ENCODE data around the gene CFHR2. TPM values are rescaled to one million over a fixed set of nuclear protein-coding genes. Genes with fewer than 3 reads are reported as not detected.

The CFHR2 gene
- total RNA-seq, 6 donors from 2014 or later, result 0.40 TPM; not detected in 5

DNA sequence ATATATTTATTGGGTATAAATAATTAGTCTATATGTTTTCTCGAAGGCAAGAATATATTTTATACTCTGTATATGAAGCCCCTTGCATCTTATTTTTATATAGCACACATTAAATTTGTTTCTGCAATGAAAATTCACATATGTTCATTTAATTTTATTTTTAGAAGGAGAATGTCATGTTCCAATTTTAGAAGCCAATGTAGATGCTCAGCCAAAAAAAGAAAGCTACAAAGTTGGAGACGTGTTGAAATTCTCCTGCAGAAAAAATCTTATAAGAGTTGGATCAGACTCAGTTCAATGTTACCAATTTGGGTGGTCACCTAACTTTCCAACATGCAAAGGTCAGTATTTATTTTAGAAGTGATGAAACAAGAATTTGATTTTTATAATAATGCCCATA is 50.4 kb downstream of the CFHR2 start:
- Histone ChIP-seq H3K4me1 (no peaks in the 10 kb centered on the region), H3K36me3 (no peaks in the 10 kb centered on the region), H3K4me3 (no peak overlapping the region), H3K27ac (no peak overlapping the region), H3K27me3 (no peaks in the 10 kb centered on the region), H3K9me3 (no peaks in the 10 kb centered on the region)
- DNase-seq (no peak), ATAC-seq (ENCODE audit: low FRiP score in 2 of 2) (no peak)
- no peak for TF ChIP-seq EP300 (IDR thresholded peaks at IDR 0.05)
- no peak for TF ChIP-seq POLR2A (IDR thresholded peaks at IDR 0.05)
- TF ChIP-seq POLR2AphosphoS5 (IDR thresholded peaks at IDR 0.05), result no peak
- TF ChIP-seq CTCF (IDR thresholded peaks at IDR 0.05), result no peak
- 78% methylated on average over 2 of the region's 2 CpGs for WGBS, 2 donors

DNA sequence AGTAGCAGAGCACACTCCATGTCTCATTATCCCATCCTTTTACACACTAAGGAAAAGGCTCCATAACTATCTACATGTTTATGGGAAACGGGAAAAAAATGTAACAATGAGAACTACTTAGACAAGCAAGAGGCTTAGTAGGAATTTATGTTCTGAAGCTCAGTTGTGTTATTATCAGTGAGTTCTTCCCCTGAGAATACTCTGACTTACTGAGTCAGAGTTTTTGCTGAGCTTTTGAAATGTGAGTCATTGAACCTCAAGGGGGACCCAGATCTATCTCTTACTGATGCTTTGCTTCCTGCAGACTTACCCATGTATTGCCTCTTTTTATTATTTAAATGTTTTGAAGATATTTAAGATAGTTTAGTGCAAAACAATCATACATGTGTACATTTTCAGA is 53.9 kb downstream of the CFHR2 start:
- 83 to 86% methylated on average over 1 of the region's 1 CpG for WGBS, 2 donors
- ATAC-seq (ENCODE audit: low FRiP score in 2 of 2) (peak in 1 of 2 donors; percentile 53), DNase-seq (no peak)
- no peaks in the 10 kb centered on the region for H3K36me3 ChIP-seq
- H3K4me1 ChIP-seq, result no peaks in the 10 kb centered on the region
- no peaks in the 10 kb centered on the region for H3K27me3 ChIP-seq
- H3K27ac ChIP-seq, result no peak overlapping the region
- TF ChIP-seq EP300 (IDR thresholded peaks at IDR 0.05), result no peak
- no peaks in the 10 kb centered on the region for H3K9me3 ChIP-seq
- no peak overlapping the region for H3K4me3 ChIP-seq

- TF ChIP-seq POLR2AphosphoS5 (IDR thresholded peaks at IDR 0.05) (no peak), CTCF (IDR thresholded peaks at IDR 0.05) (no peak), EP300 (IDR thresholded peaks at IDR 0.05) (no peak), POLR2A (IDR thresholded peaks at IDR 0.05) (no peak)
- H3K4me3 ChIP-seq, result no peak overlapping the region
- H3K9me3 ChIP-seq, result no peaks in the 10 kb centered on the region
- WGBS, 2 donors, result 88 to 94% methylated on average over 2 of the region's 2 CpGs
- H3K4me1 ChIP-seq, result no peaks in the 10 kb centered on the region
- H3K36me3 ChIP-seq, result no peaks in the 10 kb centered on the region
- H3K27me3 ChIP-seq, result no peaks in the 10 kb centered on the region
- no peak overlapping the region for H3K27ac ChIP-seq
- ATAC-seq (ENCODE audit: low FRiP score in 2 of 2), result no peak
- DNase-seq, result no peak
These were observed 58.3 kb downstream of the CFHR2 start for GRCh38 chr1:197001828-197002227.

- Histone ChIP-seq H3K4me3 (no peak overlapping the region), H3K4me1 (no peaks in the 10 kb centered on the region), H3K27me3 (no peaks in the 10 kb centered on the region), H3K36me3 (no peaks in the 10 kb centered on the region), H3K9me3 (no peaks in the 10 kb centered on the region), H3K27ac (no peak overlapping the region)
- DNase-seq, result no peak
- TF ChIP-seq POLR2A (IDR thresholded peaks at IDR 0.05) (no peak), CTCF (IDR thresholded peaks at IDR 0.05) (no peak), EP300 (IDR thresholded peaks at IDR 0.05) (no peak)
- peak in 1 of 2 donors; percentile 21 for ATAC-seq (ENCODE audit: low FRiP score in 2 of 2)
- 62 to 70% methylated on average over 2 of the region's 2 CpGs for WGBS, 2 donors
These were observed 59.6 kb downstream of the CFHR2 start for GRCh38 chr1:197003132-197003531.

GRCh38 chr1:197008861-197009260 is 65.3 kb downstream of the CFHR2 start:
- ATAC-seq (ENCODE audit: low FRiP score in 2 of 2) (no peak), DNase-seq (no peak)
- TF ChIP-seq POLR2A (IDR thresholded peaks at IDR 0.05) (no peak), CTCF (IDR thresholded peaks at IDR 0.05) (no peak), POLR2AphosphoS5 (IDR thresholded peaks at IDR 0.05) (no peak), EP300 (IDR thresholded peaks at IDR 0.05) (no peak)
- Histone ChIP-seq H3K27me3 (no peaks in the 10 kb centered on the region), H3K4me3 (no peak overlapping the region), H3K36me3 (no peaks in the 10 kb centered on the region), H3K27ac (no peak overlapping the region), H3K4me1 (no peaks in the 10 kb centered on the region), H3K9me3 (no peaks in the 10 kb centered on the region)
- WGBS, 2 donors, result 88 to 92% methylated on average over 6 of the region's 6 CpGs

Small RNAs within 50 kb of the gene (small RNA-seq; reads per million reads assigned to genes)
- gene AL139418.1, result 0 reads per million in 4 donors

Other genes with a start within 250 kb of the CFHR2 start
- gene CFHR3, start 168.9 kb upstream of the CFHR2 start, total RNA-seq, result under 1 TPM in 3 of 6 donors, not detected in 3; 0.17 to 0.61 (median 0.37) TPM
- gene CFHR1, start 124.0 kb upstream of the CFHR2 start, total RNA-seq, result 1 to 10 TPM in 1 of 6 donors, under 1 TPM in 1, not detected in 4; 0.81 to 1.0 TPM
- not detected for gene CFHR4, start 55.7 kb upstream of the CFHR2 start, total RNA-seq
- not detected for gene CFHR5, start 33.8 kb downstream of the CFHR2 start, total RNA-seq
- not detected for gene F13B, start 123.5 kb downstream of the CFHR2 start, total RNA-seq
- 1 to 10 TPM in 4 of 6 donors, under 1 TPM in 2; under 0.01 to 2.7 (median 1.1) TPM for gene ASPM, start 202.9 kb downstream of the CFHR2 start, total RNA-seq